Measurements from ENCODE around the gene NEK11.

Gene NEK11

GRCh38 chr3:131242201-131242600, 215.5 kb downstream of the NEK11 start:
- in situ Hi-C loops (cut with MboI; ENCODE audit: low sequenced_read_pairs, unreplicated experiment) = no loop called here
- TF ChIP-seq, protein P1, sequence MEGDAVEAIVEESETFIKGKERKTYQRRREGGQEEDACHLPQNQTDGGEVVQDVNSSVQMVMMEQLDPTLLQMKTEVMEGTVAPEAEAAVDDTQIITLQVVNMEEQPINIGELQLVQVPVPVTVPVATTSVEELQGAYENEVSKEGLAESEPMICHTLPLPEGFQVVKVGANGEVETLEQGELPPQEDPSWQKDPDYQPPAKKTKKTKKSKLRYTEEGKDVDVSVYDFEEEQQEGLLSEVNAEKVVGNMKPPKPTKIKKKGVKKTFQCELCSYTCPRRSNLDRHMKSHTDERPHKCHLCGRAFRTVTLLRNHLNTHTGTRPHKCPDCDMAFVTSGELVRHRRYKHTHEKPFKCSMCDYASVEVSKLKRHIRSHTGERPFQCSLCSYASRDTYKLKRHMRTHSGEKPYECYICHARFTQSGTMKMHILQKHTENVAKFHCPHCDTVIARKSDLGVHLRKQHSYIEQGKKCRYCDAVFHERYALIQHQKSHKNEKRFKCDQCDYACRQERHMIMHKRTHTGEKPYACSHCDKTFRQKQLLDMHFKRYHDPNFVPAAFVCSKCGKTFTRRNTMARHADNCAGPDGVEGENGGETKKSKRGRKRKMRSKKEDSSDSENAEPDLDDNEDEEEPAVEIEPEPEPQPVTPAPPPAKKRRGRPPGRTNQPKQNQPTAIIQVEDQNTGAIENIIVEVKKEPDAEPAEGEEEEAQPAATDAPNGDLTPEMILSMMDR (IDR thresholded peaks at IDR 0.05; ENCODE audit: borderline replicate concordance, control extremely low read depth, extremely low read depth, insufficient read depth, missing control alignments) = no peak
- no peak for DNase-seq (ENCODE audit: low spot score)

- in situ Hi-C loops (cut with MboI; ENCODE audit: low sequenced_read_pairs, unreplicated experiment) = no loop called here
- TF ChIP-seq, protein P1 (IDR thresholded peaks at IDR 0.05; ENCODE audit: borderline replicate concordance, control extremely low read depth, extremely low read depth, insufficient read depth, missing control alignments) = no peak
- no peak for DNase-seq (ENCODE audit: low spot score)
These were observed 223.8 kb downstream of the NEK11 start for GRCh38 chr3:131250466-131250865.

DNA sequence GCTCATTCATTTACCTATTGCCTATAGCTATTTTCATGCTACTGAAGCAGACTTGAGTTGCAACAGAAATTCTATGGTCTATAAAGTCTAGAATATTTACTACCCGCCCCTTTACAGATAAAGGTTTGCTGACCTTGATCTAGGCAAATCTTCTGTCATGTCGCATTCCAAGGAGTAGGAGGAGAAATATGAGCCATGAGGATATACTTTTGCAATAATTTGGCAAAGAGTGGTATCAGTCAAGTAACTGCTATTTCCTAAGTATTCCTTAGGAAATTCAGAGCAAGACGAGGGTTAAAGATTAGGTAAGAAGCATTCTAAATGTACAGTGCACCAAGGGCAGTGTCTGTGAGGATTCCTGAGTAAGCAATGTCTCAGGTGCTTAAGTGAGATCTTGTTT, 233.8 kb downstream of the NEK11 start:
- in situ Hi-C loops (cut with MboI; ENCODE audit: low sequenced_read_pairs, unreplicated experiment) = no loop called here
- TF ChIP-seq, protein P1 (IDR thresholded peaks at IDR 0.05; ENCODE audit: borderline replicate concordance, control extremely low read depth, extremely low read depth, insufficient read depth, missing control alignments) = no peak
- no peak for DNase-seq (ENCODE audit: low spot score)

GRCh38 chr3:131261104-131261503, 234.4 kb downstream of the NEK11 start:
- in situ Hi-C loops (cut with MboI; ENCODE audit: low sequenced_read_pairs, unreplicated experiment) = no loop called here
- DNase-seq (ENCODE audit: low spot score) = no peak
- TF ChIP-seq, protein P1 (IDR thresholded peaks at IDR 0.05; ENCODE audit: borderline replicate concordance, control extremely low read depth, extremely low read depth, insufficient read depth, missing control alignments) = no peak

- in situ Hi-C loops (cut with MboI; ENCODE audit: low sequenced_read_pairs, unreplicated experiment) = no loop called here
- no peak for DNase-seq (ENCODE audit: low spot score)
- TF ChIP-seq, protein P1 (IDR thresholded peaks at IDR 0.05; ENCODE audit: borderline replicate concordance, control extremely low read depth, extremely low read depth, insufficient read depth, missing control alignments) = no peak
These were observed 248.9 kb downstream of the NEK11 start for GRCh38 chr3:131275556-131275955.

DNA sequence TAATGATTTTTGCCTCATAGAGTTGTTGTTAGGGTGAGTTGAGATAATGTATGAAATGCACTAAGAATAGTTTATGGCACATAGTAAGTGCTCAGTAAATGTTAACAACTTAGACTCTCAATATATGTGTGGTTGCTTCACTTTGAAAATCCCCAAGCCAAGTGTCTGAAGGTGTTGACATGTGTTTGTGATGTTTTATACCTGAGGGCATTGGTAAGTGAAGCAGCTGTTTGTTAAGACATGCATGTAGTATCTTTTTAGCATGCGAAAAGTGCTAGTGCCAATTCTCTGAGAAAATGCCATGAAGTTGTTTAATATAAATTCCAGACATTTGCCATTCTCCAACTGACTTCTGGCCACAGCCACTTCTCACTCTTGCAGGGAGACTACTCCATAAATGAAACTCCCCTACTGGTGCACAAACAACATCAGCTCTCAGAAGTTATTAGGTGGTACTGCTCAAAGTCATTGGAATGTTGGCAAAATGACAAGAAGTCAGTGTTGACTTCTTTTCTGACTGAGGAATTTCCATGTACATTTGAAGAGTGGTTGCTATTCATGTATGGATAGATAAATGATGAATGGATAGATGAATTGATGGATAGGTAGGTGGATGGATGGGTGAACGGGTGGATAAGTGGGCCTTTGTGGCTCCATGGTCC, 251.3 kb downstream of the NEK11 start:
- DNase-seq (ENCODE audit: low spot score) = no peak
- in situ Hi-C loops (cut with MboI; ENCODE audit: low sequenced_read_pairs, unreplicated experiment) = no loop called here
- TF ChIP-seq, protein P1 (IDR thresholded peaks at IDR 0.05; ENCODE audit: borderline replicate concordance, control extremely low read depth, extremely low read depth, insufficient read depth, missing control alignments) = no peak
